ENCODE results near the gene MTA1. TPM values are rescaled to one million over a fixed set of nuclear protein-coding genes. Genes with fewer than 3 reads are reported as not detected.

MTA1 gene
- total RNA-seq, 1 donor from 2014 or later = 44.1 TPM

GRCh38 chr14:105460116-105460515, 40.5 kb downstream of the MTA1 start:
- DNase-seq (ENCODE audit: low read depth, low spot score) = no peak

GRCh38 chr14:105460616-105461015, 41.0 kb downstream of the MTA1 start:
- no peak for DNase-seq (ENCODE audit: low read depth, low spot score)

- no peak for DNase-seq (ENCODE audit: low read depth, low spot score)
Observed at GRCh38 chr14:105461903-105462302, 42.3 kb downstream of the MTA1 start.

- DNase-seq (ENCODE audit: low read depth, low spot score) = no peak
Observed at GRCh38 chr14:105464501-105464900, 44.9 kb downstream of the MTA1 start.

GRCh38 chr14:105465209-105466031, 45.8 kb downstream of the MTA1 start:
- DNase-seq (ENCODE audit: low read depth, low spot score) = no peak

- DNase-seq (ENCODE audit: low read depth, low spot score) = no peak
Observed at GRCh38 chr14:105466531-105467248, 47.1 kb downstream of the MTA1 start.

- no peak for DNase-seq (ENCODE audit: low read depth, low spot score)
Observed at GRCh38 chr14:105467249-105467941, 47.8 kb downstream of the MTA1 start.

- DNase-seq (ENCODE audit: low read depth, low spot score) = no peak
Observed at GRCh38 chr14:105467942-105468471, 48.4 kb downstream of the MTA1 start.

GRCh38 chr14:105468621-105469241, 49.1 kb downstream of the MTA1 start:
- DNase-seq (ENCODE audit: low read depth, low spot score) = no peak

- DNase-seq (ENCODE audit: low read depth, low spot score) = no peak
Observed at GRCh38 chr14:105469456-105470349, 50.1 kb downstream of the MTA1 start.

GRCh38 chr14:105470350-105471296, 51.0 kb downstream of the MTA1 start:
- no peak for DNase-seq (ENCODE audit: low read depth, low spot score)

GRCh38 chr14:105471297-105471821, 51.7 kb downstream of the MTA1 start:
- DNase-seq (ENCODE audit: low read depth, low spot score) = no peak

- no peak for DNase-seq (ENCODE audit: low read depth, low spot score)
Observed at GRCh38 chr14:105471823-105472485, 52.3 kb downstream of the MTA1 start.

- no peak for DNase-seq (ENCODE audit: low read depth, low spot score)
Observed at GRCh38 chr14:105472486-105472991, 52.9 kb downstream of the MTA1 start.

- DNase-seq (ENCODE audit: low read depth, low spot score) = no peak
Observed at GRCh38 chr14:105473033-105473676, 53.5 kb downstream of the MTA1 start.

- DNase-seq (ENCODE audit: low read depth, low spot score) = no peak
Observed at GRCh38 chr14:105473677-105474482, 54.3 kb downstream of the MTA1 start.
